HG03520 (cell line): ENCODE data around the gene TULP4.
A peak's percentile ranks its signal among the peaks of the same experiment; 100 is the strongest.

Experiments used
- ATAC-seq: cut with Tn5 transposase; IDR thresholded peaks from one replicate; pipeline ENCODE4 v1.9.1; 2021; ENCODE audit warnings: mild to moderate bottlenecking, moderate library complexity; ENCODE audit not compliant: unreplicated experiment

The TULP4 gene

DNA sequence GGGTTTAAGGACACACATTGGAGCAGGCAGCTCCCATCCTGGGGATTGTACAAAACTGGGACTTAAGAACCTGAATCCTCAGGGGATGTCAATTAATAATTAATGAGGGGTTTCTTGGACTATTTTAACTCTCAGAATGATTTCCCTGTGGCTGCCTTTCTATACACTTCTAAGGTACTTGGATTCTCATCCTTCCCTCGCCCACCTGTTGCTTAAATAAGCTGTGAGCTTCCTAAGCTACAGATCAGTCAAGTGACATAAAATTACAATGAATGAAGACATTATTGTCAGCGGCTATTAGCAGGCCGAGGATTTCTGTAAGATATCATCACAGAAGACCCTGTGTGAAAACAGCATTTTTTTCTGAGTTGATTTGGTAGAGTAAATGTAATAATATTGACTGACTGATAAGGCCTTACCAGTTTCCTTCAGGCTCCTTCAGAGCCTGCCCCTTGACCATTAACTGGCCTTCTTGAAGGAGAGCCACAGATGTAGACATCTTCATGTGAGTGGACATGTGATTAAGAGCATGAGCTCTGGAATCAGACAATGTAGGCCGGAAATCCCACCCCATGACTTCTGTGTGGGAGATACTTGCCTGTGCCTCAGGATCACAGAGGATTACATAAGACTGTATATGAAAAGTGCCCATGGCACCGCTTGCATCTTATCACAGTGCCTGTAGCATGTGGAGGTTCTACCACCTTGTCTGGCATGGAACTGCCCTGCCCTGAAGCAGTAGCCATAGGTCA is 101.7 kb downstream of the TULP4 start:
- ATAC-seq: no peak

DNA sequence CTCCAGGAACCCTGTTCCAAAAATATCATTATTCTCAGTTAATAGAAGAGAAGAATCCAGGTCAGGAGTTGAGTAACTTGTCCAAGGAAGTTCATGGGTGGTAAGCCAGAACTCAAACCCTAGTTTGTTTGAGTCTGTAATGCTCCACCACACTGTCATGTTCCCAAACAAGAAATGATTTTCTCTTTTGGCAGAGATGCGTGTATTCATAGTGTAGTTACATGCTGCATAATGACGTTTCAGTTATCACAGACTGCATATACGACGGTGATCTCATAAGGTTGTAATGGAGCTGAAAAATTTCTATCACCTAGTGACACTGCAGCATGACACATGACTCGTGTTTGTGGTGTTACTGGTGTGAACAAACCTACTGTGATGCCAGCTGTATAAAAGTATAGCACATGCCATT is 102.6 kb downstream of the TULP4 start:
- no peak for ATAC-seq

GRCh38 chr6:158415666-158416065 is 103.4 kb downstream of the TULP4 start:
- no peak for ATAC-seq

DNA sequence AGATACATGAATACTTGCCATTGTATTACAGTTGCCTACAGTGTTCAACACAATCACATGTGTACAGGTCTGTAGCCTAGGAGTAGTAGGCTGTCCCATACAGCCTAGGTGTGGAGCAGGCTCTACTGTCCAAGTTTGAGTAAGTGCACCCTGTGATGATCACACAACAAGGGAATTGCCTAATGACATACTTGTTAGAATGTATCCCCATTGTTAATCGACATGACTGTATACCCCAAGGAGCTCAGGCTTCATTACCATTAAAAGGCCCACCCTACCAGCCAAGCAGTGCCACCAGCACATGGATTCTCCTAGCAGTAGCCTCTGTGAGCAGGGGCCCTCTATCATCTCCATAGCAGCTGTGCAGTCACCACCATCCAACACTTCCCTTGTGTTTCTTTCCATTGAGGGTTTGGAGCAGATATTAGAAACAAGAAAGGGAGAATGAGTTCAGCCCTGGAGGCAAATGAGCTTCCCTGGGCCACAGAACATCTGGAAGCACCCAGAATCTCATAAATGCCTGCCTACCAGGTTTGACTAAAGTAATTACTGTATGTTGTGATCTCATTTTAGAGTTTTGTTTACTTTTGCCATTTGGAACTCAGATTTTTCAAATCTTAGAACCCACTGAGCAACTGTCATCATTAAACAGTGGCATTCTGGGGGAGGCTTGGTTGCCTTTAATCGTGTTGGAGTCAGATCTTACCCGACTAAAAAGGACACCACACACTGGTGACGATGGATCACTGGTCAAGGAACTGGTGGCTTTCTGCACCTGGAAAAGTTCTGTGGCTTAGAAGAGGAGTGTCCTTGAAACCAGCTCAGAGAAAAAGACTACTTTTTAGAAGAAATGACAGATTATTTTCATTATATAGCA is 104.9 kb downstream of the TULP4 start:
- no peak for ATAC-seq

DNA sequence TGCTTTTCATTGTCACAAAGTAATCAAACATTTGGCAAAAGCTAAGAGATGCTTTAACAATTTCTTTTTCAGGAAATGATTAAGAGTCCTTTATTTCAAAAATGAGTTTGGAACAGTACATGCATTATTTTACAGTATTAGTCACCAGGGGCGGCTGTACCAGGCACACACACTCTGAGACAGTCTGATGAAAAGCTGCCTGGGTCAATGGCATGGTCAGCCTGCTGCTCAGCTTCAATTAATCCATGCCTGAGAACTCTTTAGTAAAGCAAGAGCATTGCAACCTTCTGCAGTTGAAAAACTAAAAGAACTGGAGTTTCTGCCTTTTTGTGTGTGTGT is 105.5 kb downstream of the TULP4 start:
- no peak for ATAC-seq

GRCh38 chr6:158418501-158418900 is 106.2 kb downstream of the TULP4 start:
- ATAC-seq: no peak

- no peak for ATAC-seq
These were observed 107.2 kb downstream of the TULP4 start for GRCh38 chr6:158419339-158419909.

GRCh38 chr6:158421381-158421780 is 109.1 kb downstream of the TULP4 start:
- no peak for ATAC-seq

DNA sequence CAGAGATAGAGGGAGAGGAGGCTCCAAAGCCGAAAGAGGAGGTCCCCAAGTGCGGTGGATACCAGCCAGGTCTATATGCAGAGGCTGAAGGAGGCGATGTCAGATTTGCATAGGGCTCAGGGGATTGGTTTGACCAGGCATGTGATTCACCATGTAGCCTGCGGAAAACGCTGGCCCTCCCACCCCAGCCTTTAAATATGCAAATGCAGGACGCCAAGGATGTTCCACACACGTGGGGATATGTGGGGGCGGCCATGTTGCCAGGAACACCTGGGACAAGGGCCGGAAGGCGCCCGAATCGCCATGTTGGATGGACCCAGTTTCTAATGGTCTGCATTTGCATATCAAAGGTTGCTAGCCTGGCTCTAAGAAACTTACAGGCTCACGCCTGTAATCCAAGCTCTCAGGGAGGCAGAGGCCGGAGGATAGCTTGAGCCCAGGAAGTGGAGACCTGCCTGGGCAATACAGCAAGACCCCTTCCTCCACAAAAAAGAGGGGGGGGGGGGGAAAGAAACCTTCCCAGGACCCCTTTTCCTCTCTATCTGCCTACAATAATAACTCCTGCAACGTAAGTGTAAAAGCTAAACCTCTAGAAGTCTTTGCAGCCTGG is 110.5 kb downstream of the TULP4 start:
- ATAC-seq: no peak

DNA sequence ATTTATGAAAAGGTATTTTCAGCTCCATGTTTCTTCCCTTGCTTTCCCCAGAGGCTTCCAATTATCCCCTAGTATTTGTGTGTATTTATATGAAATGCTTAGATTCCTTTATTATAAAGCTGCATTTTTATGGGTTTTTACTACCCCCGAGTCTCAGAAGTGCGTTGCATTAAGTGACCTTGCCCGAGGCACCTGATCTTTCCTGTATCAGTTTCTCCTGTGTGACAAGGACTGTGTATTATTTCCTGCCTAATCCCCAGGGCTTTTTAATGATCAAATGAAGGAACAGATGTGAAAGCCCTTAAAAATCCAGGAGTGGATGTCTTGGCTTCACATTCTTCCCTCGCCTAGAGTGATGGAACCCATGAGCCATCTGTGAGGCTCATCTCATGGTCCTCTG is 118.8 kb downstream of the TULP4 start:
- no peak for ATAC-seq

DNA sequence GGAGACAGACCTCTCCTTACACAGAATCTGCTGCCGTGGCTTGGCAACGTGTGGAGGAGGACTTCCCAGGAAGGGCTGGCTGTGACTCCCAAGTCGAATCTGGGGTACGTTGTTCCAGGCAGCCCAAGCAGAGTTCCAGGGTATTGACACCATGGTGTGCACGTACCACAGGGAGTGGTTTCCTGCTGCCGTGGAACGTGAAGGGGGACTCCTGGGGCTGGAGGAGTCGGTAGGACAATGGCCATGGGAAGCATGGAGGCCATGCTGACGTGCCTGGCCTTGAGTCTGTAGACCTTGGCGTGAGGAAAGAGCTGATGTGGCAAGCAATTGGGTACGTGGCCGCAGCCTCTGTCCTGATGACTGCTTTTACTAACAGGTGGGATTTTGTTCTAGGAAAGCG is 119.3 kb downstream of the TULP4 start:
- ATAC-seq: no peak

- no peak for ATAC-seq
These were observed 125.3 kb downstream of the TULP4 start for GRCh38 chr6:158437571-158437970.

DNA sequence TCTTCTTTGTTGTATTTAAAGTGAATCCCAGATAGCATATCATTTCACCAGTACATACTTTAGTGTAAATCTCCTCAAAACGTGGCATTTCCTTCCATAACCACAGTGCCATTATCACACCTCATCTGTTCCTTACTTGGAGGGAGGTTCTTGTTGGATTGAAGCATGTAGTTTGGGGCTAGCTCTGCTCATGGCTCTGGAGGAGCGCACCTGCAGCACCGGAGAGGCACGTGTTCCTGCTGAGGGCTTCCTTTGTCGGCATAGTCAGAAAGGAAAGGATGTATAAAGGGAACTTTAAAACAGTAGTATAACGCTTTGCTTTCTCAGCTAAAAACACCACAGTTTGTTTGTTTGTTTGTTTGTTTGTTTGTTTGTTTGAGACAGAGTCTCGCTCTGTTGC is 126.0 kb downstream of the TULP4 start:
- no peak for ATAC-seq

- ATAC-seq: peak; percentile 89
These were observed 127.0 kb downstream of the TULP4 start for GRCh38 chr6:158439255-158439654.

GRCh38 chr6:158441716-158442215 is 129.5 kb downstream of the TULP4 start:
- no peak for ATAC-seq

GRCh38 chr6:158442306-158442705 is 130.0 kb downstream of the TULP4 start:
- ATAC-seq: no peak

DNA sequence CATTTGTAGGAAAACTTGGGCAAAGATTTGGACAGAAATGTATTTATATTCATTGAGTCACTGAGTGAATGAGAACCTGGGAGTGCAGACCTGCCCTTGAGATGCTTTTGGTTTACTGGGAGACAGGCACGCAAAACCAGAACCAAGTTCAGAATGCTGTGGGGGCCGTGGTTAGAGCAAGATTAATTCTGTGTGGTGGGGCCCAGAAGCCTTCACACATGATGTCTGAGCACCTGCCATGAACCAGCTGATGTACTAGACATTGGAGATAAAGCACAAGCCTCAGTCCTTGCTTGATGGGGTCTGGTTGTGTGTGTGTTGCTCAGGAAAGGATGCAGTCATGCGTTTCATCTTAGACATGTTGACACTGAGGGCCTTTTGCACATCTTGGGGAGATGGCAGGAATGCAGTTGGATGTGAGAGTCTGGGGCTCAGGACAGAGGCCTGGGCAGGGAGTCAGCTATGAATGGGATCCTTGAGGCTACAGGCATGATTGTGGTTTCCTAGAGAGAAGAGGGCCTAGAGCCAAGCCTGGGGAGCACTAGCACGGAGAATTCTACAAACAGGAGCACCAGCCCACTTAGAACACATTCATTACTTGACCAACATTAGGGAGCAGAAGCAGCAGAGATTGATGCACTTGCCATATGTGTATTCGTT is 133.3 kb downstream of the TULP4 start:
- no peak for ATAC-seq

DNA sequence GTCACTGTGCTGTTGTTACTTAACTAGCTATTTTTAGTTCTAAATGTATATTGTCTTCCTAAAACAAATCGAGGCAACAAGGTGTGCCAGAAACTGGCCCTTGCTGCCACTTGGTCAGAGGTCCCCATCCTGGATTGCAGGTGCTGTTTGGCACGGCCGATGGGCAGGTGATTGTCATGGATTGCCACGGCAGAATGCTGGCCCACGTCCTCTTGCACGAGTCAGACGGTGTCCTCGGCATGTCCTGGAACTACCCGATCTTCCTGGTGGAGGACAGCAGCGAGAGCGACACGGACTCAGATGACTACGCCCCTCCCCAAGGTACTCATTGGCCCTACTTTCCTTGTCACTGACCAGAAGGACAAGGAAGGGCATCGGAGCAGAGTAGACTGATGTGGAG is 136.6 kb downstream of the TULP4 start:
- no peak for ATAC-seq

GRCh38 chr6:158452191-158452590 is 139.9 kb downstream of the TULP4 start:
- no peak for ATAC-seq

- no peak for ATAC-seq
These were observed 144.9 kb downstream of the TULP4 start for GRCh38 chr6:158457131-158457530.
